ENCODE measurements around the gene HARS1.
"Not testable (repeated sequence)": the region's sequence is repeated elsewhere in the genome, so short reads cannot be mapped to it uniquely, and the experiment has no call there.

Gene HARS1

GRCh38 chr5:140710899-140711552 is 19.9 kb upstream of the HARS1 start:
- H4K20me1 ChIP-seq (ENCODE audit: insufficient read depth, low read length): no peaks in the 10 kb centered on the region
- H3K9me2 ChIP-seq (ENCODE audit: low read depth, low read length): no peaks in the 10 kb centered on the region
- H3K4me1 ChIP-seq (ENCODE audit: insufficient read depth, low read length, severe bottlenecking): peaks cover 13% of the 10 kb centered on the region
- H3K4me3 ChIP-seq (ENCODE audit: low read depth, low read length, poor library complexity, severe bottlenecking): peak overlapping the region; percentile 69
- H3K27ac ChIP-seq (ENCODE audit: low read depth, low read length, poor library complexity, severe bottlenecking): no peak overlapping the region
- TF ChIP-seq EZH2 (IDR thresholded peaks at IDR 0.05; ENCODE audit: borderline replicate concordance, low read length): no peak
- no peak for TF ChIP-seq CTCF (IDR thresholded peaks at IDR 0.05; ENCODE audit: low read length)
- H3K27me3 ChIP-seq (ENCODE audit: insufficient read depth, low read length): no peaks in the 10 kb centered on the region
- H3K9me3 ChIP-seq (ENCODE audit: low read length): no peaks in the 10 kb centered on the region
- peak overlapping the region; percentile 73 for H3K9ac ChIP-seq (ENCODE audit: low read length)
- peaks cover 17% of the 10 kb centered on the region for H3K36me3 ChIP-seq (ENCODE audit: insufficient read depth, low read length)
- H3F3A ChIP-seq (ENCODE audit: insufficient read depth, low read length): no peaks in the 10 kb centered on the region
- no peaks in the 10 kb centered on the region for H3K79me2 ChIP-seq (ENCODE audit: insufficient read depth, low read length)
- H2AFZ ChIP-seq (ENCODE audit: low read length): peak overlapping the region; percentile 100
- peak overlapping the region; percentile 96 for H3K4me2 ChIP-seq (ENCODE audit: low read length)

DNA sequence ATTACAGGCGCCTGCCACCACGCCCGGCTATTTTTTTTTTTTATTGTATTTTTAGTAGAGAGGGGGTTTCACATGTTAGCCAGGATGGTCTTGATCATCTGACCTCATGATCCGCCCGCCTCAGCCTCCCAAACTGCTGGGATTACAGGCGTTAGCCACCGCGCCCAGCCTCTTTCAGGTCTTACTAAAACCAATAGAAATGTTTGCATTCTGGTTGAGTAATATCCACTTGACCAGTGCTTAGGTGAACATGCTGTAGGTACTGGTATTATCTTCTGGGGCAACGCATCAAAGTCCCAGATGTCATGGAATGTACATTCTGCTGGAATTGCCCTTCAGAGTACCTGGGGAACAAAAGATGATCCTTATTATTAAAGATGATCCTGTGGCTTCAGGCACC is 17.6 kb upstream of the HARS1 start:
- H2AFZ ChIP-seq (ENCODE audit: low read length); H3K27ac ChIP-seq (ENCODE audit: low read depth, low read length, poor library complexity, severe bottlenecking); H3K27me3 ChIP-seq (ENCODE audit: insufficient read depth, low read length); H4K20me1 ChIP-seq (ENCODE audit: insufficient read depth, low read length); H3F3A ChIP-seq (ENCODE audit: insufficient read depth, low read length); H3K79me2 ChIP-seq (ENCODE audit: insufficient read depth, low read length); H3K9me2 ChIP-seq (ENCODE audit: low read depth, low read length); H3K9ac ChIP-seq (ENCODE audit: low read length); H3K4me3 ChIP-seq (ENCODE audit: low read depth, low read length, poor library complexity, severe bottlenecking); H3K9me3 ChIP-seq (ENCODE audit: low read length); H3K4me2 ChIP-seq (ENCODE audit: low read length): not testable (repeated sequence)
- H3K36me3 ChIP-seq (ENCODE audit: insufficient read depth, low read length): peaks cover 38% of the 10 kb centered on the region
- H3K4me1 ChIP-seq (ENCODE audit: insufficient read depth, low read length, severe bottlenecking): peaks cover 13% of the 10 kb centered on the region

DNA sequence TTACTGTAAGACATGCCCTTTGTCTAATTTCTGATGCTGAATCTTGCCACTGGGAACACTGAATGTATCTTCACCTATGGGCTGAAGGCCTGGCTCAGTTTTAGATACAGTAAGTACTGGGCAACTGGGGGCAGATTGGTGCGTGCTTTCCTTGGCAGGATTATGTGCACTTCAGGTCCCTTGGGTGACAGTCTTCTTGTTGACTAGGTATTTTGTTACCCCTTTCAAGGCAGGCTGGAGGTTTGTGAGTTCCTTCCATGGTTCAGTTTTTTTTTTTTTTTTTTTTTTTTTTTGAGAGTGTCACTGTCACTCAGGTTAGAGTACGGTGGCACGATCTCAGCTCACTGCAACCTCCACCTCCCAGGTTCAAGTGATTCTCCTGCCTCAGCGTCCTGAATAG is 16.6 kb upstream of the HARS1 start:
- Histone ChIP-seq H3K4me3 (ENCODE audit: low read depth, low read length, poor library complexity, severe bottlenecking) (no peak overlapping the region), H3K4me2 (ENCODE audit: low read length) (no peak overlapping the region), H4K20me1 (ENCODE audit: insufficient read depth, low read length) (no peaks in the 10 kb centered on the region), H3K9ac (ENCODE audit: low read length) (no peak overlapping the region), H3K79me2 (ENCODE audit: insufficient read depth, low read length) (no peaks in the 10 kb centered on the region), H3K27ac (ENCODE audit: low read depth, low read length, poor library complexity, severe bottlenecking) (no peak overlapping the region), H2AFZ (ENCODE audit: low read length) (no peak overlapping the region), H3F3A (ENCODE audit: insufficient read depth, low read length) (no peaks in the 10 kb centered on the region), H3K27me3 (ENCODE audit: insufficient read depth, low read length) (no peaks in the 10 kb centered on the region), H3K9me3 (ENCODE audit: low read length) (no peaks in the 10 kb centered on the region), H3K9me2 (ENCODE audit: low read depth, low read length) (no peaks in the 10 kb centered on the region), H3K36me3 (ENCODE audit: insufficient read depth, low read length) (peaks cover 46% of the 10 kb centered on the region), H3K4me1 (ENCODE audit: insufficient read depth, low read length, severe bottlenecking) (peaks cover 13% of the 10 kb centered on the region)
- TF ChIP-seq CTCF (IDR thresholded peaks at IDR 0.05; ENCODE audit: low read length): no peak
- no peak for TF ChIP-seq EZH2 (IDR thresholded peaks at IDR 0.05; ENCODE audit: borderline replicate concordance, low read length)
